Measurements from ENCODE around the gene C19orf38. TPM values are rescaled to one million over a fixed set of nuclear protein-coding genes. Genes with fewer than 3 reads are reported as not detected.

The C19orf38 gene
- total and polyA plus RNA-seq, 4 donors, result 0.97 to 3.9 (median 1.5) TPM

- DNase-seq (ENCODE audit: low spot score), result no peak
- Histone ChIP-seq H3K27ac (ENCODE audit: low read depth in 1 of 2, low read length in 2 of 2) (peak overlapping the region; percentile 33 to 56), H3K9me3 (ENCODE audit: control insufficient read depth in 4 of 4, low read length in 3 of 4) (no peaks in the 10 kb centered on the region), H3K9ac (ENCODE audit: low read depth in 1 of 2, low read length in 2 of 2) (no peak overlapping the region), H3K36me3 (ENCODE audit: control insufficient read depth in 4 of 4, insufficient read depth in 3 of 4, low read depth in 1 of 4, low read length in 3 of 4) (peaks cover 8 to 40% (median 21%) of the 10 kb centered on the region in 4 donors), H3K4me3 (ENCODE audit: low read depth in 1 of 3, low read length in 3 of 3) (no peak overlapping the region), H3K27me3 (ENCODE audit: control insufficient read depth in 4 of 4, insufficient read depth in 4 of 4, low read length in 3 of 4) (no peaks in the 10 kb centered on the region), H3K4me1 (ENCODE audit: control insufficient read depth in 4 of 4, insufficient read depth in 4 of 4, low read length in 3 of 4) (peaks cover 0 to 4% (median 2%) of the 10 kb centered on the region in 4 donors)
- no peak for TF ChIP-seq ATF3 (IDR thresholded peaks at IDR 0.05)
- TF ChIP-seq HNF4A (conservative IDR thresholded peaks at IDR 0.05), result no peak
- TF ChIP-seq CTCF (IDR thresholded peaks at IDR 0.05; ENCODE audit: low read depth, low read length, missing input control), result no peak
- TF ChIP-seq REST (IDR thresholded peaks at IDR 0.05), result no peak
- no peak for TF ChIP-seq MAX (IDR thresholded peaks at IDR 0.05)
- no peak for TF ChIP-seq RXRA (IDR thresholded peaks at IDR 0.05)
- TF ChIP-seq ZBTB33 (IDR thresholded peaks at IDR 0.05), result no peak
- no peak for TF ChIP-seq RAD21 (IDR thresholded peaks at IDR 0.05)
- TF ChIP-seq JUND (IDR thresholded peaks at IDR 0.05), result no peak
- TF ChIP-seq HNF4G (IDR thresholded peaks at IDR 0.05), result no peak
- TF ChIP-seq YY1 (IDR thresholded peaks at IDR 0.05), result no peak
- TF ChIP-seq TAF1 (conservative IDR thresholded peaks at IDR 0.05), result no peak
- no peak for TF ChIP-seq SP1 (IDR thresholded peaks at IDR 0.05)
- no peak for TF ChIP-seq GABPA (IDR thresholded peaks at IDR 0.05 in 1 of 2, conservative IDR thresholded peaks at IDR 0.05 in 1 of 2)
- TF ChIP-seq FOXA1 (IDR thresholded peaks at IDR 0.05), result no peak
- TF ChIP-seq EGR1 (IDR thresholded peaks at IDR 0.05; ENCODE audit: low read depth in 2 of 2), result no peak
- TF ChIP-seq FOXA2 (IDR thresholded peaks at IDR 0.05), result no peak
- no peak for TF ChIP-seq NR2F2 (IDR thresholded peaks at IDR 0.05)
- WGBS, result 90% methylated on average over 11 of the region's 11 CpGs
These were observed 31.5 kb upstream of the C19orf38 start for GRCh38 chr19:10816691-10817090.
